HG03520 (cell line): Measurements from ENCODE around the gene GNPNAT1.

Experiments
- ATAC-seq: cut with Tn5 transposase; IDR thresholded peaks from one replicate; pipeline ENCODE4 v1.9.1; 2021; ENCODE audit warnings: mild to moderate bottlenecking, moderate library complexity; ENCODE audit not compliant: unreplicated experiment

The GNPNAT1 gene

DNA sequence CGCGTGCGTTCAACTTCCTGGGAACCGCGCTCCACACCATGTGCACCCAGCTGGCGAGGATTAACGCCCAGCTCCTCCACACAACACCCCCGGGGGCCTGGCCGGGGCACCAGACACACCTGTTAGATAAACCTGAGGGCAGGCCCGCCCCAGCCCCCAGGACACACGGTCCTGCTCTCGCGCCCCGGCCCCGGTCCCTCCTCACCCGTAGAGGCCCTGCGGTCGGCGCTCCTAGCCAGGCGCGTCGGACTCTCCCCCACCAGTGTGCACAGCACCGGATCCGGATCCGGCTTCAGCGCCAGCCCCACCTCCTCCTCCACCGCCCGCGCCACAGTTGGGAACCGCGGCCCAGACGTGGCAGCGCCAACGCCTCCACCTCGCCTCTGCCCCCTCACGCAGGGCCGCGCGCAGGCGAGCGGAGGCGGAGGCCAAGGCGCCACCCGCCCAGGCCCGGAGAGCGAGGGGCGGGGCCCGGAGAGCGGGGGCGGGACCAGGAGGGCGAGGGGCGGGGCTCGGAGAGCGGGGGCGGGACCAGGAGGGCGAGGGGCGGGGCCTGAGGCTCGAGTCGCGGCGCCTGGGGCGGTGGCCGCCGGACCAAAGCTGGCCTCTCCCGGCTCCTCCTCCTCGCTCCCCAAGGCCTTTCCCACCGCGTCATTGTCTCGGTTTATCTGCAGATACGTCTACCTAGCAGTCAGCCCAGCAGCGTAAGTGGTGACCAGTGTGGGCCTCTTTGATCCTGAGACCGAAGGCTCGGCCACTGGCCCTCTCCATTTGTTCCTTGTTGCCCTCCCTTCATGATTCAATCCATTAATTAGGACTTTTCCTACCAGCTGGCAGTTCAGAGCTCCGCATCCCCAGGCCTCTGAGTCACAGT lies at the start of gene GNPNAT1:
TSS of gene GNPNAT1 (minus strand) at position 385 of the 874 bp plus-strand sequence. CDS start 6,957 bp downstream, outside the sequence.
- ATAC-seq = peak; percentile 90

DNA sequence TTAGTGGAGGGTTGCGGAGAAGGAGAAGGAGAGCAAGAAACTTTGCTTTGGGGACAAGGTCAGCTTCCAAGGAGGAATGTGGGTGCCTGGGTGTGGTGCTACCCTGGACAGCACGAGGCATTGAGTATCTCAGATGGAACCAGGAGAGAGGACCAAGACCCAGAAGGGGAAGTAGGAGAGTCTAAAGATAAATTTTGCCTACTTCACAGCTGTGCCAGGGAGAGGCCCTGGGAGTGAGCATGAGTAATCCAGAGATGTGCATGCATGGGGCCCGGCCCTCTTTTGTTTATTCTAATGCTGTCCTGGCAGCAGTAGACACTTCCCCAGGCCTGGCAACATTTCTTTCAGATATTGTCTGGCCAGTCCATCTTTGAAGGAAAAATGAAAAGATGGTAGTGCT lies 49.5 kb upstream of the GNPNAT1 start:
- ATAC-seq = no peak

DNA sequence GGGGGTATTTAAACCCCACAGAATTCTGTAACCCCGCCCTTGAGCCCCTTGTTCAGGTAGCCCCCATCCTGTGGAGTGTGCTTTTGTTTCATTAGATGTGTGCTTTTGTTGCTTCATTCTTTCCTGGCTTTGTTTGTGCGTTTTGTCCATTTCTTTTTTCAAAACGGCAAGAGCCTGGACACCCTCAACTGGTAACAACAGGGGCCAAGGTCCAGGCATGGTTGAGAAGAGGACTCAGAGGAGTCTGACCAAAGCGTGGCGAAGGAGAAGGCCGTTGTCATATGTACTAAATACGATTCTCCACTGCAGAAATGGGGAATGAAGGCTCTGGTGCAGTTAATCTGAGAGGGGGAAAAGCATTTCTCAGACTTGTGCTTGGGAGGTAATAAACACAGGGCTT lies 46.0 kb upstream of the GNPNAT1 start:
- ATAC-seq = no peak

DNA sequence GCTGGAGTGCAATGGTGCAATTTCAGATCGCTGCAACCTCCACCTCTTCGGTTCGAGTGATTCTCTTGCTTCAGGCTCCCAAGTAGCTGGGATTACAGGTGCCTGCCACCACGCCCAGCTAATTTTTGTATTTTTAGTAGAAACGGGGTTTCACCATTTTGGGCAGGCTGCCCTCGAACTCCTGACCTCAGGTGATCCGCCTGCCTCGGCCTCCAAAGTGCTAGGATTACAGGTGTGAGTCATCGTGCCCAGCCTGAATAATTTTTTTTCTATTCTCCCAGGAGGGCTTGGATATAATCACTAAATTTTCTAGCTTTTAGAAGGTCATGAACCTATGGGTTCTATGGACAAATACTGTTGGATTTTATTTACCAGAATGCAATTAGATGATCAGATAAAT lies 44.7 kb upstream of the GNPNAT1 start:
- no peak for ATAC-seq

DNA sequence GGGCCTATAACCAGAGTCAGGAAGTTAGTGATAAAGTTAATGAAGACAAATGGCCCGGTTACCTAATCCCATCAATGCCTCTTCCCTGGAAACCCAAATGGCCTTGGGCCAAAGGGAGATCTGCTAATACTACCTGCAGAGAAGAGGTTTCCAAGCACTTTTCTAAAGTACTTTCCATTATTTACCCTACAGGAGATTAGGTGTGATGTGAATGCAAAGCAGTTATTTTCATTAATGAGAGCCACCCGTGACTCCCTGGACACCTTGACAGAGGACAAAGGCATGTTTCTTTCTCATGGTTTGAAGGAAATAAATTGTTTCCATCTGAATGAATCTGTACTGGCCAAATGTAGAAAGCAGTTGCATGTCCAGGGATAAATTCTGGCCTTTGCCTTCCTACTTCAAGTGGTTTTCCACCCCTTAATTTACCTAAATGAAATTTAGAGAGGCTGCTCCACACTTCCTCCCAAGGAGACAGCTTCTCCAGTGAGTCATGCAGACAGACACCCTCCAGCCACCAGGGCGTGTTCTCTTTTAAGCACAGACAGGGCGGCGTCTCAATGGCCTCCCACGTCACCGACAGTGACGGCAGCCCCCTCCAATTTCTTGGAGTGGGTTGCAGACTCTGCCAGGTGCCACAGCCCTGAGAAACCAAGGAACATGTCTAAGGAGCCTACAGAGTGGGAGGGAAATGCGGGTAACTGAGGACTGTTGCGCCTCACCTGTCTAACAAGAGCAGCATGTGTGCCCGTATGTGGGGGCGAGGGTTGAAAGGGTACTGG lies 43.9 kb upstream of the GNPNAT1 start:
- ATAC-seq = no peak

DNA sequence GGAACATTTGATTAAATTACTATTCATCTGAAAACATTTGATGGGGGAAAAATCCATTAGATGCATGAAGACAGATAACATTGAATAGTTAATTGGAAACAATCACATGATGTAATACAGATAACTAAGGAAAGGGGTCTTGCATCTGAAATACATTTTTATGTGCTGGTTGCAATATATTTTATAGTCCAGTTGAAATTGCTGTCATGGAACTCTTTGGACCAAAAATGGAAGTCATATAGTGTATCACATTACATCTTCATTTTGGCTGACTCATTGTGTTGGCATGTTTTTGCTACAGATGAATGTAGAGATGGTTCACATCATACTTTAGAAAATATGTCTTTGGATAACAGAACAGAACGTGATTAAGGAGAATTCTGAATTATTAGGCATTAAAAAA lies 43.0 kb upstream of the GNPNAT1 start:
- no peak for ATAC-seq

DNA sequence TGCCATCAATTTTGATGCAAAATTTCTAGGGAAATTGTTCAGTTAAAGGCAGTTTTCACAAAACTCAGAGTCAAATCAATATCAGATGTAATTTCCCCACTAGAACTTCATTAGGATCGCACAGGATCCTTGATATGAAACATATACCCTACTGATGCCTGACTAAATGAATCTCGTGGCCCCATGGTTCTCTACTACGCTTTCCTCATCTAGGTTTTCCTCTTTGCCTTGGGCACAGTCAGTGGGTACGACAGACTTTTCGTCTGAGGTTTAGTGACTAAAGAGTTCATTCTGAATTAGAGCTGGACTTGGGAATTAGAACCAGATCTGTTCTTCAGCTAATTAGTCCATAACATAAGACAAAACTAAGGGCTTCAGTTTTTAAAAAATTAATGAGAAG lies 42.5 kb upstream of the GNPNAT1 start:
- no peak for ATAC-seq

DNA sequence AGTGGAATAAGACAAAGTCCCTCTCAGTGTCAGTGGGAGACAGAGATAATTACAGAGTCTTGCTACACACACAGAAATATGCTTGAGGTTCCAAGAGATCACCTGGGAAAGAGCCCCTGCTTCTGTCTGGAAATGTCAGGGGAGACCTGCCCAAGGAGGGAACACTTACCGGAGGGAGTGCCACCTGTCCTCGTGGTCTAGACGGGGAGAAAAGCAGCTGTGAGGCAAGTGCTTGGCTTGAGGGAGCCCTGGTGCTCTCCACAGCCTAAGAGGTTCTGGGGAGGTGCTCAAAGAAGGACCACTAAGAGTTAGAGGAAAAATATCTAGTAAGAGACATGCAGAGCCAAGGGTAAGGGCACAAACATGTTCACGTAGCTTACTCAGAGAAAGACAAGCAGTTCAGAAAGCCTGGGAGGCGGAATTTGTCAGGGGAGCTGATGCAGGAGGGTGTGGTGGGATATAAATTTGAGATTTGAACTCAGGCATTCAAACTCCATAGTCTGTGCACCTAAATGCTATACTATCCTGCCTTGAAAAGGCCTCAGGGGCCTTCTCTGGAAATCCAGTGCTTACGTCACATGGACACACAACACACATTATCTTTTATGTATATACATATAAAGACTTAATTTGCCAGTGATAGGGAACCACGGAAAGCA lies 38.2 kb upstream of the GNPNAT1 start:
- no peak for ATAC-seq

DNA sequence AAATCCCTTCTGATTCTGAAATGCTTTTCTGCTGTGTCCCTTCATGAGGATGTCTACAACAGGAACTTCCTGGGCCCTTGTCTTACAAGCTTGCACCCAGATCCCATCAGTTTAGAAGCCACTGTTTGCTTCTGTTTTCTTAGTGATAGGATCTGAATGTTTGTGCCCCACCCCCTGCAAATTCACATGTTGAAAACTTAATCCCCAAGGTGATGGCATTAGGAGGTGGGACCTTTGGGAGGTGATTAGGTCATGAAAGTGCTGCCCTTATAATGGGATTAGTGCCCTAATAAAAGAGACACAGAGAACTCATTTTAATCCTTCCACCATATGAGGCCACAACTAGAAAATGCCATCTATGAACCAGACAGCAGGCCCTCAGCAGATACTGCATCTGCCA lies 36.0 kb upstream of the GNPNAT1 start:
- no peak for ATAC-seq

DNA sequence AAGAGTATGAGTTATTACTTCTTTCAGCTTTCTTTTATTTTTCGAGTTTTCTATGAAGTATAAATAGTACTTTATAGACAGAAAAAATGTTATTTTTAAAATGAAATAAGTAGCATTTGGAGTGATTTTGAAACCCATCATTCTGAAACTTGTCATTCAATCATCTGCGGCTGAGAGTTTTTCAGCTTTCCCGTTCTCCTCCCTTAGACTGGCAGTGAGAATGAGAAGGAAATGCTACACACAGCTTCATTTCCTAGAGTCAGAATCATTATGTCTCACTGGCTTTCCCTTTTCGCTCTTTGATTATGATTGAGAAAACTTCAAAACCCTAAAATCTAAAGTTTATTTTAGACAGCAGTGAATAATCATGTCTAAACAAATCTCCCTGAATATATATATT lies 33.7 kb upstream of the GNPNAT1 start:
- no peak for ATAC-seq

DNA sequence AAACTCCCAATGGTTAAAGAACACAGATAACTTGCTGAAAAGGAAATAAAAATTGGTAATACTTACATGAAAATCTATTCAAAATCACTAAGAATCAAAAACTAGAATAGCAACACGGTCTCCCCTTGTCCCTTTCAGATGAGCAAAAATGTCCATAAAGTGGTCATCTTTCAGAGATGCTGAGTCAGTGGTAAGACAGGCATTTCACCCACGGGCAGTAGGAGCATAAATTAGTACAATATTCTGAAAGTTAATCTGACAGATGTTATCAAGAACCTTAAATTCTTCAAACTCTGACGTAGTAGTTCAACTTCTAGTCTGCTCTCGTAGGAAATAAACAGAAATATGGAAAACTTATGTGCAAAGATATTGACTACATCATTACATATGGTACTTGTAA lies 33.1 kb upstream of the GNPNAT1 start:
- no peak for ATAC-seq

DNA sequence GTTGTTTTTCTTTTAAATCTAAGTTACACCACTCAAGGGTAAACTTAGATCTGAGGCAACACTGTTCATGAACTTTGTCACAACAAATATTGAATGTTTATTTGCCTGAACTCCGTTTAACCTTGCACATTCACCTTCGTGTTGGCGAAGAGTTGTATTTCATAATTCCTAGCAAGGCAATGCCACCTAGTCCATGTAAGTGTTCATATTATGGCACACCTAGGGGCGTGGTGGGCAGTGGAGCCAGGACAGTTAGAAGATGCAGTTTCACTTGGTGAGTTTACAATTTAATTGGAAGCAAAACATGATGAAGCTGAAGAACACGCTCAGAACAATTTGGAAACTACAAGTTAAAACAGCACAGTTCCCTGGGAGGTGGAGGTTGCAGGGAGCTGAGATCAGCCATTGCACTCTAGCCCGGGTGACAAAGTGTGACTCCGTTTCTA lies 30.4 kb upstream of the GNPNAT1 start:
- ATAC-seq = no peak

DNA sequence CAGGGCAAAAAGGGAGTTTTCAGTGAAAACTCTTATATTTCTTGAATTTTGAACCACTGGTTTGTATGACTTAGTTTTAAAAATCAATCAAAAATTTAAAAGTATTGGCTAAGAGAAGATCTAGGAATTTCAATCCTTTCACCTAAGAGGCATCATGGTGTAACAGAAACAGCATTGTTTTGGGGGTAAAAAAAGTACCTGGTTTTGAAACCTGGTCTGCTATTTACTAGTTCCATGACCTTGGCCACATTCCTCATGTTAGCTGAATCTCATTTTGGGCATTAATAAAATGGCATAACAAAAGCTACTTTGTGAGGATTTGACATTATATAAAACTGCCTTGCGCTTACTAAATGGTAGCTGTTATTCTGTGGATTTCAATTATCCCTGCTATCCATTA lies 16.7 kb upstream of the GNPNAT1 start:
- no peak for ATAC-seq

DNA sequence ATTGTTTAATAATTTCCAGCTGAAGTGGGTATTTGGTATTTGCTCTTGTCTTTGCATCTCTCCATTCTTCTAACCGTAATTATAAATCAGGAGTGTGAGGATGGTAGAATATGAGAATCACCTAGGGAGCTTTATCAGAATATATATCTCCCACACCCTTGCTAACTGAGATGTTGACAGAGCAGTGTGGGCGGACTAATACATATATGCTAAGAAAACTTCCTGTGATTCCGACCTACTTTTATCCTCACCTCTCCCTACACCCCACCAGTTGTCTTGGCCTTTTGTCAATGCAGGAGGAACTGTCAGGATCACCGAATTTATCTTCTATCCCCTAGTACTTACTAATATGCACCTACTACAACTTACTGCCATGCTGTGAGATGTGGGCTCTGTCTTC lies 14.7 kb upstream of the GNPNAT1 start:
- no peak for ATAC-seq

DNA sequence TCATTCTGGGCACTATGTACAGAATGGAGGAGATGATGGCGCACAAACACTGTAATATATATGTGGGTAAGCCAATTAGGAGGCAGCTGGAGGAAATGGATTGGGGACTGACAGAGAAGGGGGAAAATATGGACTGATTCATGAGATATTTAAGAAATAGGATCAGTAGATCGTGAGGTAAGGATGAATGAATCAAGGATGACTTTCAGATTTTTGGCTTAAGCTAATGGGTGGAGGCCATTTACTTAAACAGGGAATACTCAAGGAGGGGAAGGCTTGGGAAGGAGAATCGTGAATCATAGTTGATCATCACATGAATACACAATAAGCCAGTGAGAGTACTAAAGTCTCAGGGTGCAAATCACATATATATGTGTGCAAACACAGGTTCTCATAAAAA lies 11.2 kb upstream of the GNPNAT1 start:
- ATAC-seq = no peak

DNA sequence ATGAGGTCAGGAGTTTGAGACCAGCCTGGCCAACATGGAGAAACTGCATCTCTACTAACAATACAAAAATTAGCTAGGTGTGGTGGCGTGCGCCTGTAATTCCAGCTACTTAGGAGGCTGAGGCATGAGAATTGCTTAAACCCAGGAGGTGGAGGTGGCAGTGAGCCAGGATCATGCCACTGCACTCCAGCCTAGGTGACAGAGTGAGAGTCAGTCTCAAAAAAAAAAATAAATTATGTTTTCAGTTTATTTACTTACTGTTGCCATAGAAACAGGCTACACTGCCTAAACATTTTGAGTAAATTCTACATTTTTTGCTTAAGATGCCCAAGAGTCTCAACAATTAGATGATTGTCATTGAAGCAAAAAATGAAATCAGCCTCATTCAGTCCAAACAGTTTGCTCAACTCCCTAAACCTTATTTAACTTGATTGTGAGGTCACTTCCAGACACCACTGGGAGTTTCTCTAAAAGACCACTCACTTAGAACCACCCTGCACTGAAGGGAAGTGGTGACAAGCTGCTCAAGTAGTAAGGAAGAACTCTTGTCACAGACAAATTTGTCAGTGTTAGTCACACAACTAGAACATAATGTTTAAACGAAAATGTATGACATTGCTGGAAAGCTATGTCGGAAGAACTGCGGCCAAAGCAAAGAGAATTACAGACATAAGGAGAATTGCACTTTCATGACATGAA lies 9.8 kb upstream of the GNPNAT1 start:
- no peak for ATAC-seq

DNA sequence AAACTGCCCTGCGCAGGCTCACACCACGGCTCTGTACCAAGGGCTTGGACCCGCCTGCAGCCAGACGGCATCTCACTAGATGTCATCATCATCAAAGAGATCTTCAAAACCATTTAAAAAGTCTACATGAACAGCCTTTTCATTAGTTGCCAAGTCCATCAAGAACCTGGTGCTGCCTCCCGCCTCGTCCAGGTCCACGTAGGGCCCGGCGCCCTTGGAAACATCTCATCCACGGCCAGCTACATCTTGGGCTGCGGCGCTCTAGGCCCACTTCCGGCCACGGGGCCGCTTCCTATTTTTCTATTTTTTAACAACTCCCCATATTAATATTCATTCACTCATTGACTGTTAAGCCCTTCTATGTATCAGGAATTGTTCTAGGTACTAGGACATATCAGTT lies 7.4 kb upstream of the GNPNAT1 start:
- ATAC-seq = no peak

DNA sequence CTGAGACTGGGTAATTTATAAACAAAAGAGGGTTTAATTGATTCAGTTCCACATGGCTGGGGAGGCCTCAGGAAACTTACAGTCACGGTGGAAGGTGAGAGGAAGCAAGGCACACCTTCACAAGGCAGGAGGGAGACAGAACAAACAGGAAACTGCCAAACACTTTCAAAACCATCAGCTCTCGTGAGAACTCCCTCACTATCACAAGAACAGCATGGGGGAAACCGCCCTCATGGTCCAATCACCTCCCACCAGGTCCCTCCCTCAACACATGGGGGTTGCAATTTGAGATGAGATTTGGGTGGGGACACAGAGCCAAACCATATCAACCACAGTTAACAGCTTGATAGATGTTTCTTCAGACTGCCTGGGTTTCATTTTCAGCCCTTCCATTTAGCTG lies 6.2 kb upstream of the GNPNAT1 start:
- ATAC-seq = no peak

DNA sequence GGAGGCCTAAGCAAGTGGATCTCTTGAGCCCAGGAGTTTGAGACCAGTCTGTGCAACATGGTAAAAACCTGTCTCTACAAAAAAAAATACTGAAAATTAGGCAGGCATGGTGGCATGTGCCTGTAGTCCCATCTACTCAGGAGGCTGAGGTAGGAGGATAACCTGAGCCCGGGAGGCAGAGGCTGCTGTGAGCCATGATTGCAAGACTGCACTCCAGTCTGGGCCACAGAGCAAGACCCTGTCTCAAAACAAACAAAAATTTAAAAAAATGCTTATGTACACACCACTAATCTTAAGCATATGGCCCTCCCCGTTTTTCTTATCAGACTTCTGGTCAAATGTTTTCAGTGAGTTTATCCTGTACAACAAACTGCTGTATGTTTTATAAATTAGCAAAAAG lies 1.7 kb upstream of the GNPNAT1 start:
- no peak for ATAC-seq

DNA sequence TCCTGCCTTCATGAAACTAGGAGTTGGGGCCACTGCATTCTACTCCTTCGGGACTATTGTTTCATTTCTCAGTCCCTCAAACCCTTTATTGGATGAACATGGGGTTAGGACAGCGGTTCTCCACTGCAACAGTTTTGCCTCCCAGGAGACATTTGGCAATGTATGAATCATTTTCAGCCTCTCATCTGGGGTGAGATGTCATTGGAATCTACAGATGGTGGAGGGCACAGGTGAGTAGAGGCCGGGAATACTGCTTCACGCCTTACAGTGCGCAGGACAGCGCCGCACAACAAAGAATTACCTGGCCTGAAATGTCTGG lies 649 bp upstream of the GNPNAT1 start:
- ATAC-seq = no peak

DNA sequence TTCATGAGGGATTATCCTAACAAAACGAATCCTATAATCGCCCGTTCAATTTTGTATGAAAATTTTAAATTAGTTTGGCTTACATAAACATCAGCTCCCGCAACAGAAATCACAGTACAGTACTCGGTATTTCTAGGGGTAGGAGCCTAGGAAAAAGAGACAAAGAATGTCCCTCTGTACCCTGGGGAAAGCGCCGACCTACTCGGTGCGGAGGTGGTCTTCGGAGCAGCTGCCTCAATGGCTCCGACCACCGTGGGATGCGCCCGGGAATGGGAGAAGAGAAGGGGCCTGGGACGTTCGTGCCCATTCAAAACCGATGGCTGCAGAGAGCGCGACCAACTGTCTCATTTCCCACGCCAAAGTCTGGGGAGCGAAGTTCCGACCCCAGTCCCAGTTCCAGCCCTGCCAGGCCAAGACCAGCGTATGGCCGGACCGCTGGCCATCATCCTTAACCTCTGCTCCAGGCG lies 618 bp downstream of the GNPNAT1 start:
- ATAC-seq = peak; percentile 13
